Measurements from ENCODE around the gene GLRX2.

GRCh38 chr1:193113992-193114332, 8.7 kb upstream of the GLRX2 start:
- TF ChIP-seq ZNF274 (IDR thresholded peaks at IDR 0.05; ENCODE audit: low read depth, low read length) (no peak), SUZ12 (IDR thresholded peaks at IDR 0.05; ENCODE audit: extremely low read depth, insufficient read depth, insufficient read length) (no peak)

Measured in NT2/D1 (cell line).